NB4 (cell line): Measurements from ENCODE around the gene SYTL3.

ENCODE experiments used
- DNase-seq: peaks from one replicate; pipeline ENCODE4 v3.0.0; 2010; ENCODE audit warnings: low read depth
- H3K4me3 ChIP-seq: one replicate; pipeline ENCODE4 v1.5.1; 2011; ENCODE audit warnings: mild to moderate bottlenecking, low read depth, low read length, moderate library complexity
- CTCF ChIP-seq: IDR thresholded peaks from one replicate; pipeline ENCODE4 v1.5.1; 2012; ENCODE audit warnings: low read depth, low read length
- MYC ChIP-seq: IDR thresholded peaks from 2 replicates; pipeline ENCODE4 v1.6.1; 2011; ENCODE audit warnings: low read depth, low read length
- POLR2A ChIP-seq: IDR thresholded peaks from 2 replicates; pipeline ENCODE4 v1.6.1; 2011; ENCODE audit warnings: mild to moderate bottlenecking; ENCODE audit not compliant: insufficient read length; ENCODE audit errors: extremely low read depth
- TF ChIP-seq, protein P1 (sequence below): IDR thresholded peaks from 2 replicates; pipeline ENCODE4 v1.6.1; 2011; ENCODE audit warnings: low read depth, low read length

The SYTL3 gene

GRCh38 chr6:158715330-158716311 is 65.8 kb downstream of the SYTL3 start:
- no peak overlapping the region for H3K4me3 ChIP-seq
- peak; percentile 42 for DNase-seq
- no peak for TF ChIP-seq POLR2A
- TF ChIP-seq, protein P1, sequence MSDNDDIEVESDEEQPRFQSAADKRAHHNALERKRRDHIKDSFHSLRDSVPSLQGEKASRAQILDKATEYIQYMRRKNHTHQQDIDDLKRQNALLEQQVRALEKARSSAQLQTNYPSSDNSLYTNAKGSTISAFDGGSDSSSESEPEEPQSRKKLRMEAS, result no peak
- no peak for TF ChIP-seq CTCF
- no peak for TF ChIP-seq MYC

DNA sequence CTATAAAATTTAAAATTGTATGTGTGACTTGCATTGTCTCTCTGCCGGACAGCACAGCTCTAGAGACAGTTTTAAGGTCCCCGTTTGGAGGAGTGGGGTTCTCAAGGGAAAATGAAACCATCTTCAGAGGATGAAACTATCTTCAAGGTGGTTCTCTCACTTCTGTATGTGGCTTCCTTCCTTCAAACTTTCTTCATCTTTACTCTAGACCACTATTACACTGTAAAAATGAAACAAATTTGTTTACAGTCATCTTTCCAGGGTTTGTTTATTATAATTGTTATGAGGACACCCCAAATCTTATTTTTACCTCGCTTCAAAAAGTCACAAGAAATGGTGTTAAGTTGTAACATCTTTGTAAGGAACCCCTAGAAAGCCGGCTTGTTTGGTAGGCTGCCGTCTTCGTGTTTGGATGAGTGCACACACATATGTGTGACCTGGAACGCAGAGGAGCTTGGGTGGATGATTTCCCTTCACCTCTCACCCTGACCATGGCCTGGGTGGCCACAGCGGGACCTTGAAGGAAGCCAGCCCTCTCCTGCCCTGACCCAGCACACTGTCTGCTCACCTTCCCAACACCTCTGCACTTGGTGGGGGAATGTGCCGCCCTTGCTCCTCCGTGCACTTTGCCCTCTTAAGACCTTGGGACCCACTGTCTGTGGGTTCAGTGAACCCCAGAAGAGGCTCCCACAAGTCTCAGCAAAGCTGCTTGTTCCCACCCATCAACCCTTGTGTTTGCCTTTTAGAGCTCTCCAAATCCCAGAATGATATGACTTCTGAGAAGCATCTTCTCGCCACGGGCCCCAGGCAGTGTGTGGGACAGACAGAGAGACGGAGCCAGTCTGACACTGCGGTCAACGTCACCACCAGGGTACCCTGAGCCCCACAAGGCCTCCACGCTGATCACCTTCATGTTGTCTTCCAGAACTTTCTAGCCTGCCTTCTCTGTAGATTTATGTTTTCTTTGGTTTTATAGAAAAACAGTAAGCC is 67.8 kb downstream of the SYTL3 start:
- H3K4me3 ChIP-seq, result no peak overlapping the region
- TF ChIP-seq CTCF (no peak), MYC (no peak)
- TF ChIP-seq, protein P1, result no peak
- no peak for DNase-seq

DNA sequence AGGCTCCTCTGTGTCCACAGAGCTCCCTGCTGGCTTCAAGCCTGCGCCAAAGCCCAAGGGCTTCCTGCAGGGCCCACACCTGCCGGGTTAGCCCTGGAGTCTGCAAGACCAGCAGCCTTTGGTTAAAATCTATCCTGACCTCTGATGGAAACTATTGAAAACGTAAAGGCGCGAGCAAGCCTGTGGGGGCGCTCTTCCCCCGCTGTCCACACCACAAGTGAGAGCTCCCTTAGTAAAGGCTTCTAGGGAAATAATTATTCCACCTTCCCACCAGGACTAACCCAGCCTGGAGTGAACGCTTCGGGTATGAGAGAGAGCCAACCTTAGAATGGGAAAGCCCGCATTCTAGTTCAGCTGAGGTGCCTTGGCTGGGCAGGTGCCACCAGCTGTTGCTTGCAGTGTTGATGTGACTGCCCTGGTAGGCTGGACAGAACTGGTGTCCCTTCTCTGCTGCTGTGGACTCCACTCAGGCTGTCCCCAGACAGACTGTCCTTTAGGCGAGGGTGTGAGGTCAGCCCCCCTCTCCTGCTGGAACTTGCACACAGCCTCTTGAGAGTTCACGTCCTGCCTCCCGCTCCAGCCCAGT is 68.7 kb downstream of the SYTL3 start:
- TF ChIP-seq CTCF, result peak; percentile 82
- no peak for TF ChIP-seq MYC
- TF ChIP-seq, protein P1, result no peak
- TF ChIP-seq POLR2A, result no peak
- no peak overlapping the region for H3K4me3 ChIP-seq
- peak; percentile 62 for DNase-seq

GRCh38 chr6:158722176-158722729 is 72.4 kb downstream of the SYTL3 start:
- no peak for DNase-seq
- no peak for TF ChIP-seq POLR2A
- TF ChIP-seq, protein P1, result no peak
- TF ChIP-seq CTCF, result no peak
- no peak for TF ChIP-seq MYC
- H3K4me3 ChIP-seq, result no peak overlapping the region

GRCh38 chr6:158725704-158726103 is 75.8 kb downstream of the SYTL3 start:
- no peak for DNase-seq

More at GRCh38 chr6:158725704-158726103, 75.8 kb downstream of the SYTL3 start:
- TF ChIP-seq CTCF, result no peak
- TF ChIP-seq POLR2A, result no peak
- TF ChIP-seq MYC, result no peak
- TF ChIP-seq, protein P1, result no peak
- no peak overlapping the region for H3K4me3 ChIP-seq
